HG02884 (cell line): Measurements from ENCODE around the gene CMC2.

Experiments used
- ATAC-seq: cut with Tn5 transposase; IDR thresholded peaks from one replicate; pipeline ENCODE4 v1.9.1; 2021; ENCODE audit warnings: mild to moderate bottlenecking, moderate library complexity; ENCODE audit not compliant: unreplicated experiment

CMC2 gene

DNA sequence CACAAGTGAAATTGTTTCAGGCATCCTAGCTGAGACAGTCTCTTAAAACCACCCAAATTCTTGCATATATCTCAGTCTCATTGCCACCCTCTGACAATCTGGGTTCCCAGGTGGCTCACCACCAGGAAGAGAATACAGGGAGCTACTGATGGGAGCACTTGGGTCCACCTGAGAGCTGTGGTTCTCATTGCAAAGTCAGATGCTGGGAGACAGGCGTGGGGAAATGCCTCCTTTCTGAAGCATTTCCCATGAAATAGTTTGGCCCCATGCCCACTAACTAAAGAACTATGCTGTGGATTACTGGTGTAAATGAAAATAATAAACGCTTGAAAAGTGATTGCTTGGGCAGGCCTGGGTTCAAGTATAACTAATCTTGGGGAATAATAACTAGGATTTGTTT lies 70.3 kb downstream of the CMC2 start:
- no peak for ATAC-seq

DNA sequence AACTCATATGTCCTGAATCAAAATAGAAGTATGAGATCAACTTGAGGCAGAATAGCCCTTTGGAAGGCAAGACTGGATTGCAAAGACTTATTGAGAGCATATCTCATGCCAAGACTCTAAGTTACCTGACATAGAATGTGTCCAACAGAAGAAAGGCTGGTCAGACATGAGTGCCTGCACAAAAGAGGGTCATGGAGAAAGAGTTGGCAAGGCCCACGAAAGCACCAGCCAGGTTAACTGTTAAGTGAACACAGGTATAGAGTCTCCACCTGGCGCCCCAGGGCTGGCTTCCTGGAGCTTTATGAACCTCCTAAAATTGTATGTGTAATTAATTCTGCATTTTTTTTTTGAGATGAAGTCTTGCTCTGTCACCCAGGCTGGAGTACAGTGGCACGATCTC lies 71.0 kb downstream of the CMC2 start:
- ATAC-seq: no peak

DNA sequence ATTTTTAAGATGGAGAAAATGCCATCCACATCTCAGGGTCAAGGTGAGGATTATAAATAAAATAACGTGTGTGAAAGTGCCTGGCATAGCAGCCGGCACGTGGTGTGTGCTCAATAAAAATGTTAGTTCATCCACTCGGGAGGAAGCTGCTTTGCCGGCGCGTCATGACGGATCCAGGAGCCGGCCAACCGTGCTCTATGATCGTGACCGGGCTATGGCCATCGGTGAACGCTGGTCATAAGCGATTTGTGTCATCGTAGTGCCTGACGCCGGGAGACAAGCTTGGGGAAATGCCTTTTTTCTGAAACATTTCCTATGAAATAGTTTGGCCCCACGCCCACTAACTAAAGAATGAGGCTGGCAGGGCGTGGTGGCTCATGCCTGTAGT lies 74.0 kb downstream of the CMC2 start:
- ATAC-seq: no peak

DNA sequence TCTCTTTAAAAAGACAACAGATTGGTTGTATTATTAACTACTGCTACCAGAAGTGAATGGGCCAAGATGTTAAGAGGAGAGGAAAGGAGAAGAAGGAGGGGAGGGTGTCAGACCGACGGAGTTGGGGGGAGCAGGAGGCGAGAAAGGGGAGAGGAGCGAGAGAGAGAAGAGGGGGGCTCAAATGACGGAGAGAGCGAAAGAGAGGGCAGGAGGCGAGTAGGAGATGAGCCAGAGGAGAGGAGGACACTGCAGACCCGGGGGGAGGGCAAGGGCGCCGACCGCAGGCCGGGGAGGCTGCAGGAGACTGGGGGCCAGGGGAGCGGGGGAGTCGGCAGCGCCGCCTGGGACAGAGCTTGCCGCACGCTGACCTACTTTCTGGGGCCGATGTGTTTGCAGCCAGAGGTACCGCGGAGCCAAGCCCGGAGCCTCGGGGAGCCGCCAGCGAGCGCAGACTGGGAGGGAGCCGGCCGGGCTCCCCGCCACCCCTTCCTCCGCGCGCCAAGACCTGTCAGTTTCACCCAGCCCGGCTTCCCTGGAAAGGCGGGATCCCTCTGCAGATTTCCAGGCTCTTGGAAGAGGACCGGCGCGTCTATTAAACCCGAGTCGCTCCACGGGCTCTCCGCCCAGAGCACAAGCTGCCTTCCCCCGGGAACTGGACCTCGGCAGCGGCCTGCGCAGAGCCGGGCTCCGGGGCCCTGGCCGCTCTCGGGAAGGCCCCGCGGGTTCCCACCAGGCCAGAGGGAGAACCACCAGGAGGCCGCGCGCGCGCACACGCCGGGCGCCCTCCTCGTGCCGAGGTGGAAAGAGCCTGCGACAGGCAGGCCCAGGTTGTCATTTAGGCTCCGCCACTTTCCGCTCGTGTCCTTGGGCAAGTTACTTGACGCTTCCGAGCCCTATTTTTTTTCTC lies 74.6 kb downstream of the CMC2 start:
- no peak for ATAC-seq

DNA sequence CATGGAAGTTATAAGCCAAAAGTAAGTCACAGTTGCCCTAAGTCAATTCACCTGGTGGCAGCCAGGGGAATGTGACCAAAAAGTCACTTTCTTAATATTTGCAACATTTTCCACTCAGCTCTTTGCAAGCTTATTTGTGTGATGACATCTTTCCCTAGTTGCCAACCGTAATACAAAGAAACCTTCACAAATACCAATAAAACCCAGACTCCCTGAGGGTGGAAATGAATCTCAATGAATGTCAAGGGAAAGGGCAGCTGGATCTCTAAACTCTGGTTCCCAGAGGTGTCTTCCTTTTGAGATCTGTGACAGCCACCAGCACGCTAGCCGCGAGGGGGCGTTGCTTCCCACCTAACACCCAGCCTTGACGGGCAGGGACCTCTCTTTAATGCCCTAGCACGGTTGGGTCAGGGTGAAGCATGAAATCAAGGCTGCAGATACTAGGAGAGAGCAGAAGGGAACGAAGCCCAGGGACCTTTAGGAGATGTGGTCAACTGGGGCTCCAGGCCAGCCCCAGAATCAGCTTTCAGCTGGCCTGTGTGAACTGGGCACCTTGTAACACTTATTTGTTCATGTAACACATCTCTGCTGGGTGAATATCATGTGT lies 82.2 kb downstream of the CMC2 start:
- no peak for ATAC-seq

DNA sequence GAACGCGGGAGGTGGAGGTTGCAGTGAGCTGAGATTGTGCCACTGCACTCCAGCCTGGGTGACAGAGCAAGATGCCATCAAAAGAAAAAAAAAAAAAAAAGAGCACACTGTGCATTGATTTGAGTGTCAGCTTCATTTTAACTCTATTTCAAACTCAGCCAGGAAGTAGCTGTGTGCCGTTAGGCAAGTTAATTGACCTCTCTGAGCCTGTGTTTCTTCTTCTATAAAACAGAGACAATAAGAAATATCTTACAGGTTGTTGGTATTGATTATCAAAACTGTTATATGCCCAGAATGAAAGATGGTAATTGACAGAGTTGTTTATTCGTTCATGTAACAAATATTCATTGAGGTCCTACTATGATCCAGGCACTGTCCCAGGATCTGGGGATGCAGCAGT lies 83.3 kb downstream of the CMC2 start:
- no peak for ATAC-seq
